HG02885 (cell line): ENCODE data around the gene PZP.

Experiments used
- ATAC-seq: cut with Tn5 transposase; IDR thresholded peaks from one replicate; pipeline ENCODE4 v1.9.1; 2021; ENCODE audit warnings: mild to moderate bottlenecking; ENCODE audit not compliant: unreplicated experiment, poor library complexity

PZP gene

GRCh38 chr12:9127936-9128663 lies 80.1 kb downstream of the PZP start:
- ATAC-seq = no peak

- ATAC-seq = no peak
Measured at GRCh38 chr12:9127484-9127883, 80.7 kb downstream of the PZP start.

GRCh38 chr12:9124383-9125031 lies 83.7 kb downstream of the PZP start:
- no peak for ATAC-seq

- ATAC-seq = no peak
Measured at GRCh38 chr12:9123781-9124382, 84.3 kb downstream of the PZP start.

- no peak for ATAC-seq
Measured at GRCh38 chr12:9122091-9122609, 86.0 kb downstream of the PZP start.

GRCh38 chr12:9120487-9121184 lies 87.6 kb downstream of the PZP start:
- no peak for ATAC-seq

- no peak for ATAC-seq
Measured at GRCh38 chr12:9118158-9118557, 90.0 kb downstream of the PZP start.

GRCh38 chr12:9115731-9116559 lies 92.2 kb downstream of the PZP start, which contains the start of gene A2M:
A2M (minus strand) TSS chr12:9115919; CDS start chr12:9115849, 70 bp downstream.
- ATAC-seq = no peak

- no peak for ATAC-seq
Measured at GRCh38 chr12:9114946-9115345, 93.2 kb downstream of the PZP start.

GRCh38 chr12:9113987-9114309 lies 94.2 kb downstream of the PZP start:
- ATAC-seq = no peak

GRCh38 chr12:9113296-9113986 lies 94.8 kb downstream of the PZP start:
- ATAC-seq = no peak

GRCh38 chr12:9112076-9112853 lies 95.9 kb downstream of the PZP start:
- no peak for ATAC-seq

GRCh38 chr12:9111525-9111924 lies 96.7 kb downstream of the PZP start:
- no peak for ATAC-seq

GRCh38 chr12:9109737-9110491 lies 98.3 kb downstream of the PZP start:
- no peak for ATAC-seq

GRCh38 chr12:9109213-9109522 lies 99.0 kb downstream of the PZP start:
- ATAC-seq = no peak

- ATAC-seq = no peak
Measured at GRCh38 chr12:9108504-9109212, 99.5 kb downstream of the PZP start.

- no peak for ATAC-seq
Measured at GRCh38 chr12:9107542-9107873, 100.7 kb downstream of the PZP start.
